Measurements from ENCODE around the gene SLAIN2. TPM values are rescaled to one million over a fixed set of nuclear protein-coding genes. Genes with fewer than 3 reads are reported as not detected.
A peak's percentile ranks its signal among the peaks of the same experiment; 100 is the strongest.

The SLAIN2 gene
- polyA plus RNA-seq, 3 donors = 13.9 to 24.1 (median 17.6) TPM

GRCh38 chr4:48356355-48356754, 15.0 kb downstream of the SLAIN2 start:
- no peak for TF ChIP-seq CTCF (IDR thresholded peaks at IDR 0.05)
- H3K36me3 Mint-ChIP-seq = peaks cover 13 to 19% of the 10 kb centered on the region in 2 donors
- Histone ChIP-seq H4K20me1 (ENCODE audit: insufficient read depth, low read length) (peaks cover 94% of the 10 kb centered on the region), H3K4me1 (ENCODE audit: control insufficient read depth in 1 of 2, insufficient read depth in 2 of 2, low read length in 2 of 2) (peaks cover 0 to 2% of the 10 kb centered on the region in 2 donors), H3K4me3 (replicated peaks in 1 of 3; ENCODE audit: low read depth in 2 of 3, low read length in 3 of 3) (no peak overlapping the region), H3K27ac (ENCODE audit: low read depth in 1 of 2, low read length in 2 of 2) (no peak overlapping the region), H3K9ac (ENCODE audit: insufficient read depth, low read length, poor library complexity, severe bottlenecking) (no peak overlapping the region), H3K27me3 (ENCODE audit: control insufficient read depth in 2 of 2, insufficient read depth in 2 of 2, low read length in 2 of 2) (no peaks in the 10 kb centered on the region), H2AFZ (ENCODE audit: insufficient read depth, low read depth, low read length, poor library complexity, severe bottlenecking) (no peak overlapping the region), H3K79me2 (ENCODE audit: insufficient read depth, low read length) (peaks cover 82% of the 10 kb centered on the region), H3K4me2 (replicated peaks; ENCODE audit: extremely low read depth, low read length, poor library complexity, severe bottlenecking) (no peak overlapping the region), H3K36me3 (replicated peaks in 1 of 2; ENCODE audit: control insufficient read depth in 1 of 2, insufficient read depth in 2 of 2, low read length in 2 of 2) (peaks cover 3 to 9% of the 10 kb centered on the region in 2 donors), H3K9me3 (replicated peaks in 1 of 2; ENCODE audit: control insufficient read depth in 1 of 2, insufficient read depth in 1 of 2, low read length in 2 of 2) (no peaks in the 10 kb centered on the region)
- no peak overlapping the region for H3K4me3 Mint-ChIP-seq
- intact Hi-C loops (cut with micrococcal nuclease) = no loop called here
- H3K4me1 Mint-ChIP-seq = peaks cover 10% of the 10 kb centered on the region
- DNase-seq = no peak
- H3K27ac Mint-ChIP-seq = no peak overlapping the region
- peaks cover 0 to 6% (median 0%) of the 10 kb centered on the region in 7 donors for H3K9me3 Mint-ChIP-seq
- 86% methylated on average over 1 of the region's 1 CpG for WGBS (ENCODE audit: insufficient coverage)
- no peaks in the 10 kb centered on the region for H3K27me3 Mint-ChIP-seq (ENCODE audit: low read depth in 3 of 3)

- H3K79me2 ChIP-seq (ENCODE audit: insufficient read depth, low read length) = peaks cover 52% of the 10 kb centered on the region
- H3K4me3 Mint-ChIP-seq = no peak overlapping the region
- no CpG with 5 or more reads among the region's 4 CpGs for WGBS (ENCODE audit: insufficient coverage)
Measured at GRCh38 chr4:48360285-48361011, 19.1 kb downstream of the SLAIN2 start.

More at GRCh38 chr4:48360285-48361011, 19.1 kb downstream of the SLAIN2 start:
- intact Hi-C loops (cut with micrococcal nuclease) = no loop called here
- no peak overlapping the region for H3K4me2 ChIP-seq (replicated peaks; ENCODE audit: extremely low read depth, low read length, poor library complexity, severe bottlenecking)
- H2AFZ ChIP-seq (ENCODE audit: insufficient read depth, low read depth, low read length, poor library complexity, severe bottlenecking) = no peak overlapping the region
- H3K9me3 ChIP-seq (replicated peaks in 1 of 2; ENCODE audit: control insufficient read depth in 1 of 2, insufficient read depth in 1 of 2, low read length in 2 of 2) = no peaks in the 10 kb centered on the region
- no peaks in the 10 kb centered on the region for H3K27me3 ChIP-seq (ENCODE audit: control insufficient read depth in 2 of 2, insufficient read depth in 2 of 2, low read length in 2 of 2)
- H4K20me1 ChIP-seq (ENCODE audit: insufficient read depth, low read length) = peaks cover 71% of the 10 kb centered on the region
- Mint-ChIP-seq H3K27ac (peak overlapping the region in 3 of 7 donors; percentile 50 to 80 (median 80)), H3K27me3 (ENCODE audit: low read depth in 3 of 3) (peaks cover 0 to 3% (median 0%) of the 10 kb centered on the region in 3 donors), H3K4me1 (peaks cover 8% of the 10 kb centered on the region), H3K36me3 (peaks cover 4 to 18% of the 10 kb centered on the region in 2 donors), H3K9me3 (peaks cover 0 to 3% (median 0%) of the 10 kb centered on the region in 7 donors)
- peaks cover 0 to 3% of the 10 kb centered on the region in 2 donors for H3K36me3 ChIP-seq (replicated peaks in 1 of 2; ENCODE audit: control insufficient read depth in 1 of 2, insufficient read depth in 2 of 2, low read length in 2 of 2)
- H3K4me1 ChIP-seq (ENCODE audit: control insufficient read depth in 1 of 2, insufficient read depth in 2 of 2, low read length in 2 of 2) = peaks cover 0 to 3% of the 10 kb centered on the region in 2 donors
- no peak for DNase-seq
- TF ChIP-seq CTCF (IDR thresholded peaks at IDR 0.05) = no peak
- H3K27ac ChIP-seq (ENCODE audit: low read depth in 1 of 2, low read length in 2 of 2) = no peak overlapping the region
- H3K9ac ChIP-seq (ENCODE audit: insufficient read depth, low read length, poor library complexity, severe bottlenecking) = no peak overlapping the region
- H3K4me3 ChIP-seq (replicated peaks in 1 of 3; ENCODE audit: low read depth in 2 of 3, low read length in 3 of 3) = no peak overlapping the region
